ENCODE results near the gene ELF2. TPM values are rescaled to one million over a fixed set of nuclear protein-coding genes. Genes with fewer than 3 reads are reported as not detected.

Gene ELF2
- total RNA-seq, 1 experiment from 2014 or later = 42.4 TPM

DNA sequence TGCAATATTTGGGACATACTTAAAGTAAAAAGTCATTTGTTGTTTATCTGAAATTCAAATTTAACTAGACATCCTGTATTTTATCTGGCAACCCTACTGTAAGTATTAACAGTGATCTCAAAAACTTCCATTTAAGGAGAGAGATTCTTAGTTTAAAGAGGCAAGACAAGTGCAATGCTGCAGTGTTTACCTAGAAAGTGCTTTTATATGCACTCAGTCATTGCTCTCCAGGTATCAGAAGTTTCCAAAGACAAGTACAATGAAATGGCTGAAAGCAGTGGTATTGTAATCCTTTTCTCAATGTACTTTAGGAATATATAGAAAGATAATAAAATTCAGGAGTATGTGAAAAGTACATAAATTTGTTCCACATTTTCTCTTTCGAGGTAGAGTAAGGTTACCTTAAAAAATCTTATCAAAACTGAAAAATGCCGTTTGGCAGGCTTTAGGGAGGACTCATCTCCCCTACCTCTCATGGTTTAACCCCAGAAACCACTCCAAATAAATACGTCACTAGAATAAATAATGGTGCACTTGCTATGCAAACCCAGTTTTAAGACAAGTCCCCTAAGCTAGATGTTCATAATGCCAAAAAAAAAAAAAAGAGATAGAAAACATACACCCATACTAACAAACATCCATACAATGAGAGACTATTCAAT is 45.7 kb downstream of the ELF2 start:
- Histone ChIP-seq H3K4me3 (ENCODE audit: low read depth, low read length, poor library complexity, severe bottlenecking) (no peak overlapping the region), H3K27me3 (replicated peaks; ENCODE audit: insufficient read depth, low read depth, low read length, poor library complexity) (no peaks in the 10 kb centered on the region), H3K27ac (ENCODE audit: low read depth, low read length, poor library complexity, severe bottlenecking) (no peak overlapping the region), H3K9me3 (ENCODE audit: low read depth, low read length, poor library complexity, severe bottlenecking) (no peaks in the 10 kb centered on the region), H3K36me3 (ENCODE audit: insufficient read depth, low read length, poor library complexity, severe bottlenecking) (peaks cover 4% of the 10 kb centered on the region), H3K4me1 (ENCODE audit: insufficient read depth, low read length, poor library complexity, severe bottlenecking) (no peaks in the 10 kb centered on the region)
- CTCF ChIA-PET = no interaction called here
- no peak for DNase-seq (ENCODE audit: low spot score)
- POLR2A ChIA-PET (ENCODE audit: low non-redundant PET) = no interaction called here
- TF ChIP-seq, protein P1, sequence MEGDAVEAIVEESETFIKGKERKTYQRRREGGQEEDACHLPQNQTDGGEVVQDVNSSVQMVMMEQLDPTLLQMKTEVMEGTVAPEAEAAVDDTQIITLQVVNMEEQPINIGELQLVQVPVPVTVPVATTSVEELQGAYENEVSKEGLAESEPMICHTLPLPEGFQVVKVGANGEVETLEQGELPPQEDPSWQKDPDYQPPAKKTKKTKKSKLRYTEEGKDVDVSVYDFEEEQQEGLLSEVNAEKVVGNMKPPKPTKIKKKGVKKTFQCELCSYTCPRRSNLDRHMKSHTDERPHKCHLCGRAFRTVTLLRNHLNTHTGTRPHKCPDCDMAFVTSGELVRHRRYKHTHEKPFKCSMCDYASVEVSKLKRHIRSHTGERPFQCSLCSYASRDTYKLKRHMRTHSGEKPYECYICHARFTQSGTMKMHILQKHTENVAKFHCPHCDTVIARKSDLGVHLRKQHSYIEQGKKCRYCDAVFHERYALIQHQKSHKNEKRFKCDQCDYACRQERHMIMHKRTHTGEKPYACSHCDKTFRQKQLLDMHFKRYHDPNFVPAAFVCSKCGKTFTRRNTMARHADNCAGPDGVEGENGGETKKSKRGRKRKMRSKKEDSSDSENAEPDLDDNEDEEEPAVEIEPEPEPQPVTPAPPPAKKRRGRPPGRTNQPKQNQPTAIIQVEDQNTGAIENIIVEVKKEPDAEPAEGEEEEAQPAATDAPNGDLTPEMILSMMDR (conservative IDR thresholded peaks at IDR 0.05; ENCODE audit: low read depth, low read length) = no peak
- no peak for TF ChIP-seq EZH2 (IDR thresholded peaks at IDR 0.05; ENCODE audit: borderline replicate concordance, low read depth, low read length, poor library complexity, severe bottlenecking)
- intact Hi-C loops (cut with micrococcal nuclease; ENCODE audit: unreplicated experiment) = no loop called here
- BruUV-seq (replicated peaks) = no TSS peak

DNA sequence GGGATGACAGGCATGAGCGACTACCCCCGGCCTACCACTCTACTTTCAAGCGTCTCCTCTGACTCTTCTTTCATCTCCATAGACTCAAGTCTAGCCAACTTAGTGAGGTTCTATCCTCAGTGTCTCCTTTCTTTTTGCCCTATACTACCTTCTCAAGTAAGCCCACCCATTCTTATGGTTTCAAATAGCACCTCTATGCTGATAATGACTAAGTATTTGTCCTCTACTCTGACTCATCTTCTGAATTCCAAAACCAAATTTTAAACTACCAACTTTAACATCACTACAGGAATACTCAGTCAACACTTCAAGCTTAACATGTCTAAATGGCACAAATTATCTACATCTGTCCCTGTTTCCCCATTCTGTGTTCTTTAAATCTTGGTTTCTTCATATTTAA is 47.8 kb downstream of the ELF2 start:
- no peak for DNase-seq (ENCODE audit: low spot score)
- CTCF ChIA-PET = no interaction called here
- no peaks in the 10 kb centered on the region for H3K4me1 ChIP-seq (ENCODE audit: insufficient read depth, low read length, poor library complexity, severe bottlenecking)
- POLR2A ChIA-PET (ENCODE audit: low non-redundant PET) = no interaction called here
- no peak for TF ChIP-seq EZH2 (IDR thresholded peaks at IDR 0.05; ENCODE audit: borderline replicate concordance, low read depth, low read length, poor library complexity, severe bottlenecking)
- TF ChIP-seq, protein P1 (conservative IDR thresholded peaks at IDR 0.05; ENCODE audit: low read depth, low read length) = no peak
- no peaks in the 10 kb centered on the region for H3K9me3 ChIP-seq (ENCODE audit: low read depth, low read length, poor library complexity, severe bottlenecking)
- H3K4me3 ChIP-seq (ENCODE audit: low read depth, low read length, poor library complexity, severe bottlenecking) = no peak overlapping the region
- no peaks in the 10 kb centered on the region for H3K27me3 ChIP-seq (replicated peaks; ENCODE audit: insufficient read depth, low read depth, low read length, poor library complexity)
- intact Hi-C loops (cut with micrococcal nuclease; ENCODE audit: unreplicated experiment) = no loop called here
- peaks cover 4% of the 10 kb centered on the region for H3K36me3 ChIP-seq (ENCODE audit: insufficient read depth, low read length, poor library complexity, severe bottlenecking)
- no TSS peak for BruUV-seq (replicated peaks)
- H3K27ac ChIP-seq (ENCODE audit: low read depth, low read length, poor library complexity, severe bottlenecking) = no peak overlapping the region

DNA sequence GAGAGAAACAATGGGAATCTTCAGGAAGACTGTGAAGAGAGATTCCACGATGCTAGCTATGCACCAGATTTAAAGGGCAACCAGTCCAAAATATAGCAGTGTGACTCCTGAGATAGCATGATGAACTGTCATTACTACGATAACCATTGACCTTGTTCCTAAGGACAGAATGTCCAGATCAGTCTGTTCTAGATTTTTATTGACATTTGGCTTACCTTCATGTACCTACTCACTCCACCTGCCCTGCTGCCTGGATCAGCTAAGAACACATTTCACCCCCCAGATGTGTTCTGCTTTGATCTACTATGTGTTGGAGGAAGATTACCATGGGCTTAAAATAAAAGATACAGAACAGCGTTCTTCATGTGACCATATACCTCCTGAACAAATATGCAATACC is 50.1 kb downstream of the ELF2 start:
- no TSS peak for BruUV-seq (replicated peaks)
- no peaks in the 10 kb centered on the region for H3K27me3 ChIP-seq (replicated peaks; ENCODE audit: insufficient read depth, low read depth, low read length, poor library complexity)
- DNase-seq (ENCODE audit: low spot score) = no peak
- intact Hi-C loops (cut with micrococcal nuclease; ENCODE audit: unreplicated experiment) = no loop called here
- no peaks in the 10 kb centered on the region for H3K36me3 ChIP-seq (ENCODE audit: insufficient read depth, low read length, poor library complexity, severe bottlenecking)
- ChIA-PET CTCF (interaction anchor here (0.5 kb wide), 1 partner anchor 44 kb away, joined by 5 read pairs; no protein-coding TSS in a partner anchor), POLR2A (ENCODE audit: low non-redundant PET) (interaction anchor here (0.6 kb wide), 1 partner anchor 527 kb away, joined by 6 read pairs; no protein-coding TSS in a partner anchor)
- H3K27ac ChIP-seq (ENCODE audit: low read depth, low read length, poor library complexity, severe bottlenecking) = no peak overlapping the region
- H3K9me3 ChIP-seq (ENCODE audit: low read depth, low read length, poor library complexity, severe bottlenecking) = no peaks in the 10 kb centered on the region
- H3K4me3 ChIP-seq (ENCODE audit: low read depth, low read length, poor library complexity, severe bottlenecking) = no peak overlapping the region
- TF ChIP-seq, protein P1 (conservative IDR thresholded peaks at IDR 0.05; ENCODE audit: low read depth, low read length) = no peak
- no peak for TF ChIP-seq EZH2 (IDR thresholded peaks at IDR 0.05; ENCODE audit: borderline replicate concordance, low read depth, low read length, poor library complexity, severe bottlenecking)
- H3K4me1 ChIP-seq (ENCODE audit: insufficient read depth, low read length, poor library complexity, severe bottlenecking) = no peaks in the 10 kb centered on the region
